Measurements from ENCODE around the gene SKIL. TPM values are rescaled to one million over a fixed set of nuclear protein-coding genes. Genes with fewer than 3 reads are reported as not detected.

SKIL gene
- total RNA-seq, 1 donor: 95.9 TPM

GRCh38 chr3:170431054-170431453 lies 73.5 kb downstream of the SKIL start:
- no peak overlapping the region for H3K4me3 ChIP-seq (ENCODE audit: low read depth, low read length)
- no peak for DNase-seq (ENCODE audit: low read depth)
- TF ChIP-seq, protein P1, sequence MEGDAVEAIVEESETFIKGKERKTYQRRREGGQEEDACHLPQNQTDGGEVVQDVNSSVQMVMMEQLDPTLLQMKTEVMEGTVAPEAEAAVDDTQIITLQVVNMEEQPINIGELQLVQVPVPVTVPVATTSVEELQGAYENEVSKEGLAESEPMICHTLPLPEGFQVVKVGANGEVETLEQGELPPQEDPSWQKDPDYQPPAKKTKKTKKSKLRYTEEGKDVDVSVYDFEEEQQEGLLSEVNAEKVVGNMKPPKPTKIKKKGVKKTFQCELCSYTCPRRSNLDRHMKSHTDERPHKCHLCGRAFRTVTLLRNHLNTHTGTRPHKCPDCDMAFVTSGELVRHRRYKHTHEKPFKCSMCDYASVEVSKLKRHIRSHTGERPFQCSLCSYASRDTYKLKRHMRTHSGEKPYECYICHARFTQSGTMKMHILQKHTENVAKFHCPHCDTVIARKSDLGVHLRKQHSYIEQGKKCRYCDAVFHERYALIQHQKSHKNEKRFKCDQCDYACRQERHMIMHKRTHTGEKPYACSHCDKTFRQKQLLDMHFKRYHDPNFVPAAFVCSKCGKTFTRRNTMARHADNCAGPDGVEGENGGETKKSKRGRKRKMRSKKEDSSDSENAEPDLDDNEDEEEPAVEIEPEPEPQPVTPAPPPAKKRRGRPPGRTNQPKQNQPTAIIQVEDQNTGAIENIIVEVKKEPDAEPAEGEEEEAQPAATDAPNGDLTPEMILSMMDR (IDR thresholded peaks at IDR 0.05; ENCODE audit: insufficient read depth, low read depth, low read length): no peak

DNA sequence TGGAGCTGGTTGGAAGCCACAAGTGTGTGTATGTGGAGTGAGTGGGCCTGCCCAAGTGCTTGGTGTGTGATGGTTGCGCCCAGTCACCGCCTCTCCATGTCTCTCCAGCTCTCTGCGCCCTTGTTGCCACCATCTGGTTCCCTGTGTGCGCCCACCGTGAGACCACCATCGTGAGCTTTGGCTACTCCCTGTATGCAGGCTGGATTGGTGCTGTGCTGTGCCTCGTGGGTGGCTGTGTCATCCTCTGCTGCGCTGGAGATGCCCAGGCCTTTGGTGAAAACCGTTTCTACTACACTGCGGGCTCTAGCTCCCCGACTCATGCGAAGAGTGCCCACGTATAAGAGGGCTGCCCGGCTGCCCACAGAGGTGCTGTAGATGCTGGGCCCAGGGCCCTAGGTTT lies 74.9 kb downstream of the SKIL start:
- no peak overlapping the region for H3K4me3 ChIP-seq (ENCODE audit: low read depth, low read length)
- DNase-seq (ENCODE audit: low read depth): no peak
- TF ChIP-seq, protein P1 (IDR thresholded peaks at IDR 0.05; ENCODE audit: insufficient read depth, low read depth, low read length): no peak

GRCh38 chr3:170436697-170437096 lies 79.2 kb downstream of the SKIL start:
- TF ChIP-seq, protein P1 (IDR thresholded peaks at IDR 0.05; ENCODE audit: insufficient read depth, low read depth, low read length): no peak
- DNase-seq (ENCODE audit: low read depth): no peak
- H3K4me3 ChIP-seq (ENCODE audit: low read depth, low read length): no peak overlapping the region

GRCh38 chr3:170437176-170437575 lies 79.7 kb downstream of the SKIL start:
- no peak for DNase-seq (ENCODE audit: low read depth)
- TF ChIP-seq, protein P1 (IDR thresholded peaks at IDR 0.05; ENCODE audit: insufficient read depth, low read depth, low read length): no peak
- H3K4me3 ChIP-seq (ENCODE audit: low read depth, low read length): no peak overlapping the region

GRCh38 chr3:170437696-170438407 lies 80.3 kb downstream of the SKIL start:
- H3K4me3 ChIP-seq (ENCODE audit: low read depth, low read length): no peak overlapping the region
- TF ChIP-seq, protein P1 (IDR thresholded peaks at IDR 0.05; ENCODE audit: insufficient read depth, low read depth, low read length): no peak
- no peak for DNase-seq (ENCODE audit: low read depth)

GRCh38 chr3:170438836-170439235 lies 81.3 kb downstream of the SKIL start:
- TF ChIP-seq, protein P1 (IDR thresholded peaks at IDR 0.05; ENCODE audit: insufficient read depth, low read depth, low read length): no peak
- DNase-seq (ENCODE audit: low read depth): no peak
- H3K4me3 ChIP-seq (ENCODE audit: low read depth, low read length): no peak overlapping the region

DNA sequence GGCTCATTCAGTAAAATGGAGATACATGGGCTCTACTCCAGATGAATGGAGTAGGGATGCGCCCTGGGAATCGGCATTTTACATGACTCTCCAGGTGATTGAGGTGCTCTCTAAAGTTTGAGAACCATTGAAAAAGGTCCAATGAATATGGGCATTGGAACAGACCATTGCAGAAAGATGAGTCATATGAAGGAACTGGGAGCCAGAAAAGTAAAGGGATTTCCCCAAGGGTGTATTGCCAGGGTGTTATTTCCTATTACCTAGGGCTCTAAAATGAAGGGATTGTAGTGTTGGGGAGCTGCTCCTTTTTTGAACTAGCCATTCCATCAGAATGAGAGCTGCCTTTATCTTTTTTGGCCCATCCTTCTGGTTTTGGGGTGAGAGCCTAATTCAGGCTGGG lies 82.8 kb downstream of the SKIL start:
- TF ChIP-seq, protein P1 (IDR thresholded peaks at IDR 0.05; ENCODE audit: insufficient read depth, low read depth, low read length): no peak
- no peak for DNase-seq (ENCODE audit: low read depth)

More for the DNA sequence above, 82.8 kb downstream of the SKIL start:
- no peak overlapping the region for H3K4me3 ChIP-seq (ENCODE audit: low read depth, low read length)

All from fibroblast of villous mesenchyme (primary cell).